Vagina (tissue), 2 donors: ENCODE data around the gene AGPAT2.

Source experiments
- CTCF ChIP-seq, 3 experiments: fragments of 450-650 bp in 2 of 3; fragments of 200-600 bp in 1 of 3; sonication (generic) in 1 of 3; IDR thresholded peaks; one replicate each; pipeline ENCODE4 v1.5.1; 2017 to 2019; ENCODE audit warnings: antibody characterized with exemption in 3 of 3, mild to moderate bottlenecking in 2 of 3, moderate library complexity in 2 of 3
- POLR2AphosphoS5 ChIP-seq, 2 donors: sonication (generic); formaldehyde crosslinking; IDR thresholded peaks; one replicate each; pipeline ENCODE4 v1.9.0; 2017; ENCODE audit warnings: antibody characterized with exemption in 2 of 2, mild to moderate bottlenecking in 2 of 2, low read depth in 1 of 2; ENCODE audit not compliant: insufficient read depth in 1 of 2

GRCh38 chr9:136690104-136690805, 3.0 kb upstream of the AGPAT2 start:
- TF ChIP-seq CTCF (IDR thresholded peaks at IDR 0.05), result no peak
- TF ChIP-seq POLR2AphosphoS5 (IDR thresholded peaks at IDR 0.05; ENCODE audit: insufficient read depth in 1 of 2, low read depth in 1 of 2), result no peak
